Fibroblast of skin of right biceps (primary cell): Measurements from ENCODE around the gene RGMB.
A peak's percentile ranks its signal among the peaks of the same experiment; 100 is the strongest.

Experiments used
- DNase-seq: peaks from one replicate; pipeline ENCODE4 v3.0.0-alpha.2; 2013

RGMB gene

GRCh38 chr5:98839469-98840383 is 66.3 kb downstream of the RGMB start:
- DNase-seq, result peak; percentile 7

- no peak for DNase-seq
Observed at GRCh38 chr5:98840946-98841345, 67.5 kb downstream of the RGMB start.

- no peak for DNase-seq
Observed at GRCh38 chr5:98843481-98843880, 70.0 kb downstream of the RGMB start.

- no peak for DNase-seq
Observed at GRCh38 chr5:98844865-98845264, 71.4 kb downstream of the RGMB start.

- DNase-seq, result no peak
Observed at GRCh38 chr5:98845878-98846277, 72.4 kb downstream of the RGMB start.
